Measurements from ENCODE around the gene DOCK1. TPM values are rescaled to one million over a fixed set of nuclear protein-coding genes. Genes with fewer than 3 reads are reported as not detected.
"Not testable (repeated sequence)": the region's sequence is repeated elsewhere in the genome, so short reads cannot be mapped to it uniquely, and the experiment has no call there.

Gene DOCK1
- total RNA-seq, 1 experiment from 2014 or later = not detected

- Histone ChIP-seq H3K27ac (ENCODE audit: low read length) (no peak overlapping the region), H3K9me3 (ENCODE audit: low read length) (no peaks in the 10 kb centered on the region), H3K79me2 (ENCODE audit: low read length) (no peaks in the 10 kb centered on the region), H3K4me1 (ENCODE audit: low read length) (no peaks in the 10 kb centered on the region), H3K4me2 (ENCODE audit: low read depth, low read length, poor library complexity, severe bottlenecking) (no peak overlapping the region), H3K9ac (ENCODE audit: low read length) (no peak overlapping the region), H2AFZ (ENCODE audit: low read length) (no peak overlapping the region), H4K20me1 (ENCODE audit: insufficient read depth, low read depth, low read length) (no peaks in the 10 kb centered on the region), H3K9me2 (replicated peaks; ENCODE audit: insufficient read depth, low read length) (no peaks in the 10 kb centered on the region), H3K36me3 (ENCODE audit: insufficient read depth, low read length) (no peaks in the 10 kb centered on the region), H3K27me3 (ENCODE audit: low read length) (no peaks in the 10 kb centered on the region), H3K4me3 (ENCODE audit: low read length) (no peak overlapping the region)
- no peak for DNase-seq
Observed at GRCh38 chr10:127298381-127298780, 393.2 kb downstream of the DOCK1 start.

GRCh38 chr10:127299192-127299591 is 394.0 kb downstream of the DOCK1 start:
- not testable (repeated sequence) for DNase-seq; H3K9me2 ChIP-seq (replicated peaks; ENCODE audit: insufficient read depth, low read length); H3K4me2 ChIP-seq (ENCODE audit: low read depth, low read length, poor library complexity, severe bottlenecking); H4K20me1 ChIP-seq (ENCODE audit: insufficient read depth, low read depth, low read length); H3K27me3 ChIP-seq (ENCODE audit: low read length); H3K9ac ChIP-seq (ENCODE audit: low read length); H3K36me3 ChIP-seq (ENCODE audit: insufficient read depth, low read length); H3K4me3 ChIP-seq (ENCODE audit: low read length); H3K9me3 ChIP-seq (ENCODE audit: low read length); H3K27ac ChIP-seq (ENCODE audit: low read length); H3K4me1 ChIP-seq (ENCODE audit: low read length); H3K79me2 ChIP-seq (ENCODE audit: low read length); H2AFZ ChIP-seq (ENCODE audit: low read length)

- Histone ChIP-seq H3K79me2 (ENCODE audit: low read length) (no peaks in the 10 kb centered on the region), H3K9me3 (ENCODE audit: low read length) (no peaks in the 10 kb centered on the region), H2AFZ (ENCODE audit: low read length) (no peak overlapping the region), H3K36me3 (ENCODE audit: insufficient read depth, low read length) (no peaks in the 10 kb centered on the region), H3K9me2 (replicated peaks; ENCODE audit: insufficient read depth, low read length) (no peaks in the 10 kb centered on the region), H4K20me1 (ENCODE audit: insufficient read depth, low read depth, low read length) (no peaks in the 10 kb centered on the region), H3K9ac (ENCODE audit: low read length) (no peak overlapping the region), H3K27ac (ENCODE audit: low read length) (no peak overlapping the region), H3K4me1 (ENCODE audit: low read length) (no peaks in the 10 kb centered on the region), H3K27me3 (ENCODE audit: low read length) (no peaks in the 10 kb centered on the region), H3K4me3 (ENCODE audit: low read length) (no peak overlapping the region), H3K4me2 (ENCODE audit: low read depth, low read length, poor library complexity, severe bottlenecking) (no peak overlapping the region)
- DNase-seq = no peak
Observed at GRCh38 chr10:127299956-127300689, 394.9 kb downstream of the DOCK1 start.

DNA sequence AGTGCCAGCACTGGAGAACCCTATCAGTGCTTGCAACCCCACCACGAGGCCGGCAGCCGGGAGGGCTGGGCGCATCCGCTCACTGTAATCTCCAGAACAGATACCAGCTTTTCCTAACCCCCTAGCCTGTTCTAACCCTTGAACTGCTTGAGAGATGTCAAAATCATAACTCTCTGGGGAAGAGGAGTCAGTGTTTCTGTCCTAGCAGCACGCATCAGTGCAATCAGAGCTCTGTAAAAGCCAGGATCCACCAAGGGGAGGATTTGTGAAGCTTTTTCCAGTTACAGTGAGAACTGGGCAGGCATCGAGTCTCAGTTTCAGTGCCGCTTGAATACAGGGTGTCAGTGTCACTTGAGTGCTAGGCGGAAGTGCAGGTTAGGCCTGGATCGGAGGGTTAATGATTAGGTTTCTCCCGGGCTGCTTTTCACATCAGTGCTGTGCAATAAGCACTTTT is 395.7 kb downstream of the DOCK1 start:
- no peak overlapping the region for H3K27ac ChIP-seq (ENCODE audit: low read length)
- no peak overlapping the region for H2AFZ ChIP-seq (ENCODE audit: low read length)
- no peaks in the 10 kb centered on the region for H3K9me3 ChIP-seq (ENCODE audit: low read length)
- no peak overlapping the region for H3K4me3 ChIP-seq (ENCODE audit: low read length)
- DNase-seq = no peak
- no peaks in the 10 kb centered on the region for H4K20me1 ChIP-seq (ENCODE audit: insufficient read depth, low read depth, low read length)
- H3K9ac ChIP-seq (ENCODE audit: low read length) = no peak overlapping the region
- H3K4me2 ChIP-seq (ENCODE audit: low read depth, low read length, poor library complexity, severe bottlenecking) = no peak overlapping the region
- H3K79me2 ChIP-seq (ENCODE audit: low read length) = no peaks in the 10 kb centered on the region
- H3K4me1 ChIP-seq (ENCODE audit: low read length) = no peaks in the 10 kb centered on the region
- no peaks in the 10 kb centered on the region for H3K36me3 ChIP-seq (ENCODE audit: insufficient read depth, low read length)
- H3K9me2 ChIP-seq (replicated peaks; ENCODE audit: insufficient read depth, low read length) = no peaks in the 10 kb centered on the region
- no peaks in the 10 kb centered on the region for H3K27me3 ChIP-seq (ENCODE audit: low read length)

DNA sequence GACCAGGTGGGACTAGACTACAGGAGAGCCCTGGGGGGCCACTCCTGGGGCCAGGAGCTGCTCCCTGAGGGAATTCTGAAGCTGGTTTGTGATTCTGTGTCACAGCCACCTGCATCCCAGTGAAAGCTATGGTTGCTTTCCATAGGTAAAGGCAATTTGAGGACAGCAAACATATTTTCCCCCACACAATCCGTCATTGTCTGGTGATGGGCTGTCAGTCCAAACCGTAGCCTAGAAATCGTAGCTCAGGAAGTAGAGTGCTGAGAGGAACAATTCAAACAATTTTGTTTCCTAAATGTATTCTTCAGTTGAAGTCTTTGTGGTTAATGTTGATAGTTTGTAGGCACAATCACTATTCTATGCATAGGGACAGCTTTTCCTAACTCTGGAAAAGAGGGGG is 397.1 kb downstream of the DOCK1 start:
- Histone ChIP-seq H3K27ac (ENCODE audit: low read length) (no peak overlapping the region), H3K9me2 (replicated peaks; ENCODE audit: insufficient read depth, low read length) (no peaks in the 10 kb centered on the region), H3K9me3 (ENCODE audit: low read length) (no peaks in the 10 kb centered on the region), H3K4me2 (ENCODE audit: low read depth, low read length, poor library complexity, severe bottlenecking) (no peak overlapping the region), H3K9ac (ENCODE audit: low read length) (no peak overlapping the region), H3K4me3 (ENCODE audit: low read length) (no peak overlapping the region), H3K79me2 (ENCODE audit: low read length) (no peaks in the 10 kb centered on the region), H2AFZ (ENCODE audit: low read length) (no peak overlapping the region), H3K27me3 (ENCODE audit: low read length) (no peaks in the 10 kb centered on the region), H3K4me1 (ENCODE audit: low read length) (no peaks in the 10 kb centered on the region), H4K20me1 (ENCODE audit: insufficient read depth, low read depth, low read length) (no peaks in the 10 kb centered on the region), H3K36me3 (ENCODE audit: insufficient read depth, low read length) (no peaks in the 10 kb centered on the region)
- DNase-seq = no peak

GRCh38 chr10:127303105-127303504 is 397.9 kb downstream of the DOCK1 start:
- no peak for DNase-seq
- Histone ChIP-seq H3K4me2 (ENCODE audit: low read depth, low read length, poor library complexity, severe bottlenecking) (no peak overlapping the region), H4K20me1 (ENCODE audit: insufficient read depth, low read depth, low read length) (no peaks in the 10 kb centered on the region), H3K4me3 (ENCODE audit: low read length) (no peak overlapping the region), H3K4me1 (ENCODE audit: low read length) (no peaks in the 10 kb centered on the region), H2AFZ (ENCODE audit: low read length) (no peak overlapping the region), H3K9me3 (ENCODE audit: low read length) (no peaks in the 10 kb centered on the region), H3K79me2 (ENCODE audit: low read length) (no peaks in the 10 kb centered on the region), H3K27ac (ENCODE audit: low read length) (no peak overlapping the region), H3K9me2 (replicated peaks; ENCODE audit: insufficient read depth, low read length) (no peaks in the 10 kb centered on the region), H3K9ac (ENCODE audit: low read length) (no peak overlapping the region), H3K36me3 (ENCODE audit: insufficient read depth, low read length) (no peaks in the 10 kb centered on the region), H3K27me3 (ENCODE audit: low read length) (no peaks in the 10 kb centered on the region)

DNA sequence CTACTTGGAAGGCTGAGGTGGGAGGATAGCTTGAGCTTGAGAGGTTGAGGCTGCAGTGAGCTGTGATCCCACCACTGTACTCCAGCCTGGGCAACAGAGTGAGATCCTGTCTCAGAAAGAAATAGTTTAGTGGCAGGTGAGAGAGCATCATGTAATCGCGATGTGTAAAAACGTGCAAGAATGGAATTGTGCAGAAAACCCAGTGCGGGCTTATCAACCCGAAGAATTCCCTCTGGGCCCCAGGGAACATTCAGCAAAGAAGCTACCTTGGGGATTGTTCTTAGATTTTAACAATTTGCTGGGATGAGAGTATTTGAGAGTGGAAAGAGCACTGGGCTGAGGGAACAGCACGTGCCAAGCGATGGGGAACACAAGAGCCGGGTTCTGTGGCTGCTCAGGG is 398.5 kb downstream of the DOCK1 start:
- Histone ChIP-seq H4K20me1 (ENCODE audit: insufficient read depth, low read depth, low read length) (no peaks in the 10 kb centered on the region), H3K9ac (ENCODE audit: low read length) (no peak overlapping the region), H3K4me3 (ENCODE audit: low read length) (no peak overlapping the region), H3K4me1 (ENCODE audit: low read length) (no peaks in the 10 kb centered on the region), H3K27ac (ENCODE audit: low read length) (no peak overlapping the region), H3K27me3 (ENCODE audit: low read length) (no peaks in the 10 kb centered on the region), H2AFZ (ENCODE audit: low read length) (no peak overlapping the region), H3K36me3 (ENCODE audit: insufficient read depth, low read length) (no peaks in the 10 kb centered on the region), H3K9me2 (replicated peaks; ENCODE audit: insufficient read depth, low read length) (no peaks in the 10 kb centered on the region), H3K79me2 (ENCODE audit: low read length) (no peaks in the 10 kb centered on the region), H3K9me3 (ENCODE audit: low read length) (no peaks in the 10 kb centered on the region), H3K4me2 (ENCODE audit: low read depth, low read length, poor library complexity, severe bottlenecking) (no peak overlapping the region)
- DNase-seq = no peak

DNA sequence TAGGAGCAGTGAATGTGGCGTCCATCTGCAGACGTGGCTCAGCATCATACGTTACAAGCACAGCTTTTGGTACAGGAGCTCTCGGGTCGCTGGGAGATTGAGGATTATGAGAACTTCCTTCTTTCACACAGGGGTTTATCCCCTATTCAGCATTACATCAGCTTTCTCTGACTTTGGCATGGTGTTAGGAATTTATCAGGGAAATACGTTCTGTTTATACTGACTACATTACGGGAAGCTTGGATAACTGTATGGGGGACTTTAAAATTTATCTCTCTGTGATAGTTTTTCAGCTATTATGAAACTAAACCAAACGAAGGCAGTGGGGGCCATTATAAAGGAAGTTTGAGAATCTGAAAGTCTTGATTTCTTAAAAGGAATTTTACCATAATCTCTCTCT is 401.3 kb downstream of the DOCK1 start:
- no peaks in the 10 kb centered on the region for H3K4me1 ChIP-seq (ENCODE audit: low read length)

More for the DNA sequence above, 401.3 kb downstream of the DOCK1 start:
- Histone ChIP-seq H4K20me1 (ENCODE audit: insufficient read depth, low read depth, low read length) (no peaks in the 10 kb centered on the region), H3K9ac (ENCODE audit: low read length) (no peak overlapping the region), H3K36me3 (ENCODE audit: insufficient read depth, low read length) (no peaks in the 10 kb centered on the region), H3K27ac (ENCODE audit: low read length) (no peak overlapping the region), H3K4me2 (ENCODE audit: low read depth, low read length, poor library complexity, severe bottlenecking) (no peak overlapping the region), H3K9me2 (replicated peaks; ENCODE audit: insufficient read depth, low read length) (no peaks in the 10 kb centered on the region), H3K79me2 (ENCODE audit: low read length) (no peaks in the 10 kb centered on the region), H3K4me3 (ENCODE audit: low read length) (no peak overlapping the region), H2AFZ (ENCODE audit: low read length) (no peak overlapping the region), H3K27me3 (ENCODE audit: low read length) (no peaks in the 10 kb centered on the region), H3K9me3 (ENCODE audit: low read length) (no peaks in the 10 kb centered on the region)
- DNase-seq = no peak

All from Karpas-422 (cell line).